IPS-15b (cell line): ENCODE measurements around the gene SNAP47.

ENCODE experiments used
- H3K27me3 ChIP-seq: one replicate; pipeline ENCODE4 v1.6.1; 2013; ENCODE audit warnings: low read length; ENCODE audit not compliant: control insufficient read depth, insufficient read depth
- H3K36me3 ChIP-seq: one replicate; pipeline ENCODE4 v1.6.1; 2013; ENCODE audit warnings: low read length; ENCODE audit not compliant: control insufficient read depth, insufficient read depth
- H3K4me1 ChIP-seq: one replicate; pipeline ENCODE4 v1.6.1; 2013; ENCODE audit warnings: mild to moderate bottlenecking, low read length; ENCODE audit not compliant: control insufficient read depth, insufficient read depth
- H3K4me3 ChIP-seq: one replicate; pipeline ENCODE4 v1.5.1; 2013; ENCODE audit warnings: low read depth, low read length
- H3K9ac ChIP-seq: one replicate; pipeline ENCODE4 v1.6.1; 2013; ENCODE audit warnings: low read depth, mild to moderate bottlenecking, low read length
- H3K9me3 ChIP-seq: one replicate; pipeline ENCODE4 v1.6.1; 2013; ENCODE audit warnings: mild to moderate bottlenecking, low read length; ENCODE audit not compliant: control insufficient read depth, insufficient read depth

SNAP47 gene

GRCh38 chr1:227775841-227776240 is 40.6 kb downstream of the SNAP47 start:
- Histone ChIP-seq H3K36me3 (peaks cover 2% of the 10 kb centered on the region), H3K27me3 (no peaks in the 10 kb centered on the region), H3K9me3 (no peaks in the 10 kb centered on the region), H3K4me1 (no peaks in the 10 kb centered on the region), H3K9ac (no peak overlapping the region), H3K4me3 (no peak overlapping the region)

GRCh38 chr1:227776331-227776771 is 41.1 kb downstream of the SNAP47 start:
- Histone ChIP-seq H3K9me3 (no peaks in the 10 kb centered on the region), H3K27me3 (no peaks in the 10 kb centered on the region), H3K36me3 (peaks cover 2% of the 10 kb centered on the region), H3K4me1 (no peaks in the 10 kb centered on the region), H3K4me3 (no peak overlapping the region), H3K9ac (no peak overlapping the region)

- no peaks in the 10 kb centered on the region for H3K4me1 ChIP-seq
- no peak overlapping the region for H3K9ac ChIP-seq
- no peaks in the 10 kb centered on the region for H3K27me3 ChIP-seq
- no peaks in the 10 kb centered on the region for H3K9me3 ChIP-seq
- peaks cover 2% of the 10 kb centered on the region for H3K36me3 ChIP-seq
- H3K4me3 ChIP-seq, result no peak overlapping the region
These were observed 41.9 kb downstream of the SNAP47 start for GRCh38 chr1:227777156-227777555.

GRCh38 chr1:227777646-227778045 is 42.4 kb downstream of the SNAP47 start:
- H3K4me1 ChIP-seq, result no peaks in the 10 kb centered on the region
- no peak overlapping the region for H3K4me3 ChIP-seq
- H3K9ac ChIP-seq, result no peak overlapping the region
- H3K27me3 ChIP-seq, result no peaks in the 10 kb centered on the region
- no peaks in the 10 kb centered on the region for H3K9me3 ChIP-seq
- peaks cover 2% of the 10 kb centered on the region for H3K36me3 ChIP-seq

- no peak overlapping the region for H3K4me3 ChIP-seq
- H3K9me3 ChIP-seq, result no peaks in the 10 kb centered on the region
- H3K36me3 ChIP-seq, result peaks cover 2% of the 10 kb centered on the region
- no peaks in the 10 kb centered on the region for H3K27me3 ChIP-seq
- H3K9ac ChIP-seq, result no peak overlapping the region
- no peaks in the 10 kb centered on the region for H3K4me1 ChIP-seq
These were observed 43.2 kb downstream of the SNAP47 start for GRCh38 chr1:227778401-227778947.

GRCh38 chr1:227779021-227779441 is 43.8 kb downstream of the SNAP47 start:
- H3K4me3 ChIP-seq, result no peak overlapping the region
- H3K9me3 ChIP-seq, result no peaks in the 10 kb centered on the region
- peaks cover 2% of the 10 kb centered on the region for H3K36me3 ChIP-seq
- no peaks in the 10 kb centered on the region for H3K4me1 ChIP-seq
- no peaks in the 10 kb centered on the region for H3K27me3 ChIP-seq
- no peak overlapping the region for H3K9ac ChIP-seq

- H3K4me3 ChIP-seq, result no peak overlapping the region
- no peaks in the 10 kb centered on the region for H3K4me1 ChIP-seq
- no peaks in the 10 kb centered on the region for H3K27me3 ChIP-seq
- no peak overlapping the region for H3K9ac ChIP-seq
- peaks cover 2% of the 10 kb centered on the region for H3K36me3 ChIP-seq
- no peaks in the 10 kb centered on the region for H3K9me3 ChIP-seq
These were observed 44.5 kb downstream of the SNAP47 start for GRCh38 chr1:227779685-227780084.

- Histone ChIP-seq H3K9me3 (no peaks in the 10 kb centered on the region), H3K9ac (no peak overlapping the region), H3K36me3 (peaks cover 2% of the 10 kb centered on the region), H3K4me1 (no peaks in the 10 kb centered on the region), H3K27me3 (no peaks in the 10 kb centered on the region), H3K4me3 (no peak overlapping the region)
These were observed 45.1 kb downstream of the SNAP47 start for GRCh38 chr1:227780101-227781044.

GRCh38 chr1:227781314-227781930 is 46.2 kb downstream of the SNAP47 start:
- Histone ChIP-seq H3K4me3 (no peak overlapping the region), H3K27me3 (no peaks in the 10 kb centered on the region), H3K4me1 (no peaks in the 10 kb centered on the region), H3K9me3 (no peaks in the 10 kb centered on the region), H3K36me3 (peaks cover 2% of the 10 kb centered on the region), H3K9ac (no peak overlapping the region)

- Histone ChIP-seq H3K4me3 (no peak overlapping the region), H3K9ac (no peak overlapping the region), H3K4me1 (no peaks in the 10 kb centered on the region), H3K36me3 (peaks cover 2% of the 10 kb centered on the region), H3K9me3 (no peaks in the 10 kb centered on the region), H3K27me3 (peaks cover 6% of the 10 kb centered on the region)
These were observed 47.0 kb downstream of the SNAP47 start for GRCh38 chr1:227782226-227782625.

- H3K27me3 ChIP-seq, result peaks cover 11% of the 10 kb centered on the region
- H3K4me3 ChIP-seq, result no peak overlapping the region
- no peaks in the 10 kb centered on the region for H3K4me1 ChIP-seq
- H3K9me3 ChIP-seq, result no peaks in the 10 kb centered on the region
- H3K36me3 ChIP-seq, result no peaks in the 10 kb centered on the region
- no peak overlapping the region for H3K9ac ChIP-seq
These were observed 50.0 kb downstream of the SNAP47 start for GRCh38 chr1:227785094-227785804.
